GM12873 (cell line): ENCODE data around the gene EEF1AKMT1.

Source experiments
- CTCF ChIP-seq: IDR thresholded peaks from 2 replicates; pipeline ENCODE4 v1.5.1; 2012; ENCODE audit warnings: low read depth, mild to moderate bottlenecking, moderate library complexity, low read length, control low read depth; ENCODE audit not compliant: insufficient read depth; ENCODE audit errors: missing control alignments

EEF1AKMT1 gene

GRCh38 chr13:20789665-20790064 is 15.9 kb upstream of the EEF1AKMT1 start:
- no peak for TF ChIP-seq CTCF

GRCh38 chr13:20788312-20788711 is 14.6 kb upstream of the EEF1AKMT1 start:
- TF ChIP-seq CTCF = no peak

GRCh38 chr13:20787180-20787579 is 13.4 kb upstream of the EEF1AKMT1 start:
- TF ChIP-seq CTCF = no peak

- TF ChIP-seq CTCF = no peak
Measured at GRCh38 chr13:20782116-20782708, 8.5 kb upstream of the EEF1AKMT1 start.

GRCh38 chr13:20780317-20780716 is 6.6 kb upstream of the EEF1AKMT1 start:
- TF ChIP-seq CTCF = no peak

GRCh38 chr13:20779405-20779804 is 5.6 kb upstream of the EEF1AKMT1 start:
- TF ChIP-seq CTCF = no peak

GRCh38 chr13:20778311-20778710 is 4.5 kb upstream of the EEF1AKMT1 start:
- TF ChIP-seq CTCF = no peak

- no peak for TF ChIP-seq CTCF
Measured at GRCh38 chr13:20776751-20777150, 3.0 kb upstream of the EEF1AKMT1 start.
